ENCODE measurements around the gene USP5.

USP5 gene

GRCh38 chr12:6843118-6843902, 8.6 kb upstream of the USP5 start:
- ChIA-PET POLR2A (ENCODE audit: low non-redundant PET) (no interaction called here), CTCF (interaction anchor here (0.6 to 0.7 kb wide), 2 partner anchors 29 to 109 kb away, joined by 3 to 5 read pairs; no protein-coding TSS in a partner anchor)
- H3K27ac ChIP-seq, result no peak overlapping the region
- TF ChIP-seq, protein P1, sequence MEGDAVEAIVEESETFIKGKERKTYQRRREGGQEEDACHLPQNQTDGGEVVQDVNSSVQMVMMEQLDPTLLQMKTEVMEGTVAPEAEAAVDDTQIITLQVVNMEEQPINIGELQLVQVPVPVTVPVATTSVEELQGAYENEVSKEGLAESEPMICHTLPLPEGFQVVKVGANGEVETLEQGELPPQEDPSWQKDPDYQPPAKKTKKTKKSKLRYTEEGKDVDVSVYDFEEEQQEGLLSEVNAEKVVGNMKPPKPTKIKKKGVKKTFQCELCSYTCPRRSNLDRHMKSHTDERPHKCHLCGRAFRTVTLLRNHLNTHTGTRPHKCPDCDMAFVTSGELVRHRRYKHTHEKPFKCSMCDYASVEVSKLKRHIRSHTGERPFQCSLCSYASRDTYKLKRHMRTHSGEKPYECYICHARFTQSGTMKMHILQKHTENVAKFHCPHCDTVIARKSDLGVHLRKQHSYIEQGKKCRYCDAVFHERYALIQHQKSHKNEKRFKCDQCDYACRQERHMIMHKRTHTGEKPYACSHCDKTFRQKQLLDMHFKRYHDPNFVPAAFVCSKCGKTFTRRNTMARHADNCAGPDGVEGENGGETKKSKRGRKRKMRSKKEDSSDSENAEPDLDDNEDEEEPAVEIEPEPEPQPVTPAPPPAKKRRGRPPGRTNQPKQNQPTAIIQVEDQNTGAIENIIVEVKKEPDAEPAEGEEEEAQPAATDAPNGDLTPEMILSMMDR (conservative IDR thresholded peaks at IDR 0.05; ENCODE audit: low read depth), result no peak
- no peak for DNase-seq (ENCODE audit: low spot score)

DNA sequence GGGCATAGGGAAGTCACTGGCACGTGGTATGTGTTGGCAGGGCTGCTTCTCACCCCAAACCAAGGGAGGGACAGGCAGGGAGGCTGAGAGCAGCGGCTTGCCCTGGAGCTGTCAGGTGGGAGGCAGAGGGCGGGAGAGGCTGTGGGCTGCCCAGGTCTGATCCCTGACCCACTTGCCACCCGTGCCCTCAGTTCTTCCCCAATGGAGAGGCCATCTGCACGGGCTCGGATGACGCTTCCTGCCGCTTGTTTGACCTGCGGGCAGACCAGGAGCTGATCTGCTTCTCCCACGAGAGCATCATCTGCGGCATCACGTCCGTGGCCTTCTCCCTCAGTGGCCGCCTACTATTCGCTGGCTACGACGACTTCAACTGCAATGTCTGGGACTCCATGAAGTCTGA, 6.6 kb upstream of the USP5 start:
- no peak for DNase-seq (ENCODE audit: low spot score)
- peak overlapping the region; percentile 16; the same call in 1 of the 2 replicates for H3K27ac ChIP-seq
- TF ChIP-seq, protein P1 (conservative IDR thresholded peaks at IDR 0.05; ENCODE audit: low read depth), result no peak
- ChIA-PET CTCF (interaction anchor here (2.0 kb wide), 1 partner anchor 10 kb away, joined by 6 read pairs; no protein-coding TSS in a partner anchor), POLR2A (ENCODE audit: low non-redundant PET) (no interaction called here)

- TF ChIP-seq, protein P1 (conservative IDR thresholded peaks at IDR 0.05; ENCODE audit: low read depth), result no peak
- H3K27ac ChIP-seq, result peak overlapping the region; percentile 11; the same call in 1 of the 2 replicates
- ChIA-PET POLR2A (ENCODE audit: low non-redundant PET) (no interaction called here), CTCF (interaction anchor here (0.9 to 1.3 kb wide), 2 partner anchors 10 to 16 kb away, joined by 3 to 5 read pairs; no protein-coding TSS in a partner anchor)
- DNase-seq (ENCODE audit: low spot score), result no peak
These were observed 5.6 kb upstream of the USP5 start for GRCh38 chr12:6846316-6846869.

DNA sequence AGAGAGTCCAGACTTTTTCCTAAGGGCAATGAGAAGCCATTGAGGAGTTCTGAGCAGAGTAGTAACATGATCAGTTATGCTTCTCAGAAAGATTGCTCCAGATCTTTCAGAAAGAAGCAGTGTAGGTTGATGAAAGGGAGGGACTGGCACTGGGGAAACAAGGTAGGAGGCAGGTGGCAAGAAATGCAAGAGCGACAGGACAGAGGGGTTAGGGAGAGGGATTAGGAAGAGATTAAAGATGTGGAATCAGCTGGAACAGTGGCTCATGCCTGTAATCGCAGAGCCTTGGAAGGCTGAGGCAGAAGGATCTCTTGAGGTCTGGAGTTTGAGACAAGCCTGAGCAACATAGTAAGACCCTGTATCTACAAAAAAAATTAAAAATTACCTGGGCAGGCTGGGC, 4.3 kb upstream of the USP5 start:
- DNase-seq (ENCODE audit: low spot score), result no peak
- CTCF ChIA-PET, result no interaction called here
- POLR2A ChIA-PET (ENCODE audit: low non-redundant PET), result no interaction called here
- peak overlapping the region; percentile 11; the same call in 1 of the 2 replicates for H3K27ac ChIP-seq
- TF ChIP-seq, protein P1 (conservative IDR thresholded peaks at IDR 0.05; ENCODE audit: low read depth), result no peak

GRCh38 chr12:6849427-6849826, 2.5 kb upstream of the USP5 start:
- no peak for DNase-seq (ENCODE audit: low spot score)
- TF ChIP-seq, protein P1 (conservative IDR thresholded peaks at IDR 0.05; ENCODE audit: low read depth), result no peak
- H3K27ac ChIP-seq, result no peak overlapping the region
- ChIA-PET POLR2A (ENCODE audit: low non-redundant PET) (no interaction called here), CTCF (interaction anchor here (0.6 kb wide), 1 partner anchor 20 kb away, joined by 3 read pairs; no protein-coding TSS in a partner anchor)

- TF ChIP-seq, protein P1 (conservative IDR thresholded peaks at IDR 0.05; ENCODE audit: low read depth), result no peak
- peak overlapping the region; percentile 85 for H3K27ac ChIP-seq
- ChIA-PET CTCF (interaction anchor here (0.6 kb wide), 1 partner anchor 20 kb away, joined by 3 read pairs; no protein-coding TSS in a partner anchor), POLR2A (ENCODE audit: low non-redundant PET) (no interaction called here)
- DNase-seq (ENCODE audit: low spot score), result no peak
These were observed 1.9 kb upstream of the USP5 start for GRCh38 chr12:6849976-6850560.
